B cell (primary cell): ENCODE data around the gene ANKRD33B. TPM values are rescaled to one million over a fixed set of nuclear protein-coding genes. Genes with fewer than 3 reads are reported as not detected.

Experiments
- ATAC-seq: fragments of 200-7000 bp; cut with Tn5 transposase; one replicate; pipeline ENCODE4 v1.10.0; 2021; ENCODE audit warnings: low read depth, mild to moderate bottlenecking, moderate number of reproducible peaks, moderate library complexity
- CTCF ChIA-PET: fragments of 350-600 bp; sonication (Branson Sonifier 250); formaldehyde crosslinking; loops from one replicate; lab custom pipeline; 2021; ENCODE audit warnings: antibody characterized with exemption, inconsistent platforms; lab: Charles Lee
- POLR2A ChIA-PET: fragments of 350-600 bp; sonication (Branson Sonifier 250); formaldehyde crosslinking; loops from one replicate; lab custom pipeline; 2021; ENCODE audit warnings: antibody characterized with exemption; lab: Charles Lee
- DNase-seq: peaks from one replicate; pipeline ENCODE4 v3.0.0; 2013
- H2AFZ ChIP-seq: 2 replicates; pipeline ENCODE4 v1.6.1; 2012; ENCODE audit warnings: mild to moderate bottlenecking, low read depth, low read length; ENCODE audit not compliant: insufficient read depth, poor library complexity, severe bottlenecking
- H3K27ac ChIP-seq, 2 donors: 1 replicate in 1 of 2; 2 replicates in 1 of 2; pipeline ENCODE4 v1.5.1; 2012 to 2013; ENCODE audit warnings: low read length in 2 of 2, mild to moderate bottlenecking in 2 of 2, moderate library complexity in 1 of 2
- H3K27me3 ChIP-seq, 4 experiments: fragments of 200-600 bp in 1 of 4; sonication (generic) in 1 of 4; replicated peaks in 1 of 4; 1 replicate in 2 of 4; 2 replicates in 2 of 4; pipeline versions ENCODE4 v1.6.1 to v1.7.0; 2013 to 2016; ENCODE audit warnings: low read length in 3 of 4, mild to moderate bottlenecking in 2 of 4, mixed read lengths in 1 of 4, moderate library complexity in 1 of 4; ENCODE audit not compliant: insufficient read depth in 4 of 4, control insufficient read depth in 3 of 4; ENCODE audit errors: control extremely low read depth in 1 of 4
- H3K36me3 ChIP-seq, 2 experiments: replicated peaks in 1 of 2; 1 replicate in 1 of 2; 2 replicates in 1 of 2; pipeline versions ENCODE4 v1.6.1 to v1.7.1; 2013; ENCODE audit warnings: low read length in 1 of 2; ENCODE audit not compliant: insufficient read depth in 2 of 2, control insufficient read depth in 1 of 2; ENCODE audit errors: control extremely low read depth in 1 of 2, extremely low read depth in 1 of 2
- H3K4me1 ChIP-seq, 2 donors: fragments of 200-600 bp in 1 of 2; sonication (generic) in 1 of 2; 1 replicate in 1 of 2; 2 replicates in 1 of 2; pipeline versions ENCODE4 v1.5.1 to v1.6.1; 2013 to 2017; ENCODE audit warnings: low read length in 2 of 2; ENCODE audit not compliant: control insufficient read depth in 2 of 2, insufficient read depth in 2 of 2
- H3K4me2 ChIP-seq: replicated peaks from 2 replicates; pipeline ENCODE3; 2012; ENCODE audit warnings: mild to moderate bottlenecking, low read depth, low read length; ENCODE audit not compliant: poor library complexity, severe bottlenecking
- H3K4me3 ChIP-seq, 5 experiments: fragments of 200-600 bp in 1 of 5; sonication (generic) in 1 of 5; 1 replicate in 3 of 5; 2 replicates in 2 of 5; pipeline versions ENCODE4 v1.5.1 to v1.7.0; 2011 to 2016; ENCODE audit warnings: low read length in 4 of 5, mild to moderate bottlenecking in 4 of 5, low read depth in 2 of 5, control low read depth in 1 of 5, moderate library complexity in 1 of 5; ENCODE audit not compliant: insufficient read depth in 1 of 5; ENCODE audit errors: control extremely low read depth in 1 of 5, extremely low read depth in 1 of 5
- H3K79me2 ChIP-seq: fragments of 200-600 bp; sonication (generic); one replicate; pipeline ENCODE4 v1.6.0; 2016; ENCODE audit warnings: low read length; ENCODE audit not compliant: control insufficient read depth, insufficient read depth
- H3K9ac ChIP-seq: fragments of 200-600 bp; sonication (generic); 2 replicates; pipeline ENCODE4 v1.6.1; 2017; ENCODE audit warnings: mild to moderate bottlenecking, low read length, moderate library complexity
- H3K9me3 ChIP-seq, 3 donors: one replicate each; pipeline versions ENCODE4 v1.6.1 to v1.7.1; 2013; ENCODE audit warnings: low read length in 2 of 3; ENCODE audit not compliant: control insufficient read depth in 2 of 3, insufficient read depth in 1 of 3; ENCODE audit errors: control extremely low read depth in 1 of 3
- H4K20me1 ChIP-seq: 2 replicates; pipeline ENCODE4 v1.6.0; 2012; ENCODE audit warnings: mild to moderate bottlenecking, low read length; ENCODE audit not compliant: insufficient read depth, control insufficient read depth, poor library complexity, severe bottlenecking
- H3K27ac Mint-ChIP-seq: one replicate; pipeline ENCODE4 v1.8.0; 2021; ENCODE audit warnings: mixed read lengths
- H3K27me3 Mint-ChIP-seq: one replicate; pipeline ENCODE4 v1.8.0; 2021; ENCODE audit warnings: mixed read lengths
- H3K4me1 Mint-ChIP-seq: one replicate; pipeline ENCODE4 v1.8.0; 2021; ENCODE audit warnings: mixed read lengths
- H3K4me3 Mint-ChIP-seq: one replicate; pipeline ENCODE4 v1.8.0; 2021; ENCODE audit warnings: mixed read lengths
- H3K9me3 Mint-ChIP-seq: one replicate; pipeline ENCODE4 v1.8.0; 2022; ENCODE audit warnings: mixed read lengths; ENCODE audit not compliant: insufficient read depth
- EZH2 ChIP-seq: IDR thresholded peaks from 2 replicates; pipeline ENCODE4 v1.6.1; 2012; ENCODE audit warnings: borderline replicate concordance, low read depth, mild to moderate bottlenecking, moderate library complexity, low read length; ENCODE audit not compliant: insufficient read depth, poor library complexity, severe bottlenecking
- WGBS: methylation state at CpG from one replicate; pipeline ENCODE4 v1.1.5; 2013; ENCODE audit warnings: missing lambda C conversion rate; ENCODE audit not compliant: insufficient coverage; 5-methylcytosine and 5-hydroxymethylcytosine counted together
- intact Hi-C: fragments of 100-400 bp; cut with micrococcal nuclease; formaldehyde crosslinking; loops from one replicate; pipeline ENCODE4 v1.10.0; 2022
- polyA plus RNA-seq: library from polyadenylated mRNA; depleted of rRNA; stranded (reverse); fragments of >200 nt; gene quantifications from 2 replicates; pipeline ENCODE4 v1.2.3, GENCODE V29; 2012
- total RNA-seq, 2 donors: library from RNA; stranded (reverse); fragments of 120-200 nt in 1 of 2; gene quantifications; 1 replicate in 1 of 2; 2 replicates in 1 of 2; pipeline versions ENCODE4 v1.2.3 to v1.2.4, GENCODE V29; 2013 to 2022
- TF ChIP-seq, protein P1 (sequence below): fragments of 200-600 bp; IDR thresholded peaks from one replicate; pipeline ENCODE4 v1.8.0; 2022; ENCODE audit warnings: antibody characterized with exemption, mild to moderate bottlenecking

ANKRD33B gene
- total and polyA plus RNA-seq, 2 donors (not counting 1 experiment from before 2014, with no cell fraction given), result 2.9 to 23.4 TPM

- Mint-ChIP-seq H3K4me1 (peaks cover 5% of the 10 kb centered on the region), H3K27ac (no peak overlapping the region), H3K4me3 (no peak overlapping the region), H3K27me3 (no peaks in the 10 kb centered on the region), H3K9me3 (peaks cover 5% of the 10 kb centered on the region)
- H3K4me3 ChIP-seq, result no peak overlapping the region
- H3K27ac ChIP-seq, result no peak overlapping the region
- H3K4me2 ChIP-seq, result no peak overlapping the region
- no peak for TF ChIP-seq EZH2
- TF ChIP-seq, protein P1, sequence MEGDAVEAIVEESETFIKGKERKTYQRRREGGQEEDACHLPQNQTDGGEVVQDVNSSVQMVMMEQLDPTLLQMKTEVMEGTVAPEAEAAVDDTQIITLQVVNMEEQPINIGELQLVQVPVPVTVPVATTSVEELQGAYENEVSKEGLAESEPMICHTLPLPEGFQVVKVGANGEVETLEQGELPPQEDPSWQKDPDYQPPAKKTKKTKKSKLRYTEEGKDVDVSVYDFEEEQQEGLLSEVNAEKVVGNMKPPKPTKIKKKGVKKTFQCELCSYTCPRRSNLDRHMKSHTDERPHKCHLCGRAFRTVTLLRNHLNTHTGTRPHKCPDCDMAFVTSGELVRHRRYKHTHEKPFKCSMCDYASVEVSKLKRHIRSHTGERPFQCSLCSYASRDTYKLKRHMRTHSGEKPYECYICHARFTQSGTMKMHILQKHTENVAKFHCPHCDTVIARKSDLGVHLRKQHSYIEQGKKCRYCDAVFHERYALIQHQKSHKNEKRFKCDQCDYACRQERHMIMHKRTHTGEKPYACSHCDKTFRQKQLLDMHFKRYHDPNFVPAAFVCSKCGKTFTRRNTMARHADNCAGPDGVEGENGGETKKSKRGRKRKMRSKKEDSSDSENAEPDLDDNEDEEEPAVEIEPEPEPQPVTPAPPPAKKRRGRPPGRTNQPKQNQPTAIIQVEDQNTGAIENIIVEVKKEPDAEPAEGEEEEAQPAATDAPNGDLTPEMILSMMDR, result no peak
- no peaks in the 10 kb centered on the region for H3K36me3 ChIP-seq
- H3K9me3 ChIP-seq, result peaks cover 0 to 11% (median 0%) of the 10 kb centered on the region in 3 donors
- H3K9ac ChIP-seq, result no peak overlapping the region
- intact Hi-C loops, result no loop called here
- POLR2A ChIA-PET, result no interaction called here
- 95% methylated on average over 7 of the region's 11 CpGs for WGBS
- H2AFZ ChIP-seq, result no peak overlapping the region
- H3K79me2 ChIP-seq, result no peaks in the 10 kb centered on the region
- CTCF ChIA-PET, result no interaction called here
- H3K27me3 ChIP-seq, result no peaks in the 10 kb centered on the region
- no peaks in the 10 kb centered on the region for H4K20me1 ChIP-seq
- H3K4me1 ChIP-seq, result no peaks in the 10 kb centered on the region
- ATAC-seq, result no peak
- no peak for DNase-seq
Observed at GRCh38 chr5:10527281-10527950, 36.5 kb upstream of the ANKRD33B start.

DNA sequence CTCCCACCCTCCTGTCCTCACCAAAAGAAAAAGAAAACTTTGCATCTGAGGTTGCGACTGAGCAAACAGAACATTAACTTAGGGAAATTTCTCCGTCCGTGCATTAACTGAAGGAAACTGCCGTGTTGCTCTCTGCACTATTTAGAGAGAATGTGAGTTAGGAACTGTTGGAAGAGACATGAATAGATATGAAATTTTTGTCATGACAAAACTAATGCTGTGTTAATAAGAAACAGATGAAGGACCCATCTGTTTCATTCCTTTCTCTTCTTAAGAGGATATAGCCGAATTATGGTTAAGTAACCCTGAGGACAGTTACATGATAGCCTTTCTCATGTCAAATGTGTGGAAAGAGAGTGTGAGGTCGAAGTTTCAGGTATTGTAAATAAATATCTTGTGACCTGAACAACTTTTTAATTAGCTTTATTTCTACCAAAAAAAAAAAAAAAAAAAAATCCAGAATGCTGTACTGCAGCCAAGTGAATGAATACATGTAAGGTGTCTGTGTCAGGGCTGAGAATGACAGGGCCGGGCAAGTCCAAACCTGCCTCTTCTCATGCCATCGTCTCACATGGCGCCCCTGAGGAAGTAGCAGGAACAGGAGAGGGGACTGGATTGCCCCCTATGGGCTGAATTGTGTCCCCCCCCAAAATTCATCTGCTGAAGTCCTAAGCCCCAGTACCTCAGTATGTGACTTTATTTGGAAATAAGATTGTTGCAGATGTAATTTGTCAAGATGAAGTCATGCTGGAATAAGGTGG is 35.6 kb upstream of the ANKRD33B start:
- H3K4me1 ChIP-seq, result peaks cover 0 to 7% of the 10 kb centered on the region in 2 donors
- H3K9me3 ChIP-seq, result peaks cover 0 to 5% (median 0%) of the 10 kb centered on the region in 3 donors
- Mint-ChIP-seq H3K9me3 (peaks cover under 1% of the 10 kb centered on the region), H3K4me3 (no peak overlapping the region), H3K4me1 (peaks cover 7% of the 10 kb centered on the region), H3K27ac (no peak overlapping the region), H3K27me3 (peaks cover 3% of the 10 kb centered on the region)
- intact Hi-C loops, result no loop called here
- no peak for DNase-seq
- TF ChIP-seq, protein P1, result no peak
- no peak for TF ChIP-seq EZH2
- no peaks in the 10 kb centered on the region for H4K20me1 ChIP-seq
- H3K27ac ChIP-seq, result no peak overlapping the region
- no peak overlapping the region for H2AFZ ChIP-seq
- POLR2A ChIA-PET, result no interaction called here
- no peak for ATAC-seq
- no peaks in the 10 kb centered on the region for H3K36me3 ChIP-seq
- 100% methylated on average over 3 of the region's 9 CpGs for WGBS
- H3K9ac ChIP-seq, result no peak overlapping the region
- H3K27me3 ChIP-seq, result peaks cover 0 to 4% (median 0%) of the 10 kb centered on the region in 4 experiments
- CTCF ChIA-PET, result no interaction called here
- H3K79me2 ChIP-seq, result no peaks in the 10 kb centered on the region
- H3K4me3 ChIP-seq, result no peak overlapping the region
- H3K4me2 ChIP-seq, result no peak overlapping the region
